ENCODE data around the gene PPFIBP2.

PPFIBP2 gene

DNA sequence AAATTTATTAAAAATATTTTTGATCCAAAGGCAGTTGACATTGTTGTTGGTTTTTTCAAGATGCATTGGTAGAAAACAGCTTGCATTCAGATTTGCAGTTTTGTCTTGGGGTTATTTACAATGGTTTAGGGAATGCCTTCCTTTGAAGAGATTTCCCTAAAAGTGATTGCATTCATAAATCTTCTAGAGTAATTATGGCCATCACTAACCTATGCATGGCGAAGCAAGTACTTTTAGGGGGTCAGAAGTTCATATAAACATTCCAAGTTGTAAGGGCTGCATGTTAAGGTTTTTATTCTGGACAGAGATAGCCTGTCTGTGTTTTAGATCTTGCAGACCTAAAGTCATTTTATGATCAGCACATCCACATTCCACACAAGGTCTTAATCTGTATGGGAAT is 53.5 kb downstream of the PPFIBP2 start:
- Histone ChIP-seq H3K27me3 (ENCODE audit: control insufficient read depth, insufficient read depth, low read length) (no peaks in the 10 kb centered on the region), H3K4me1 (peaks cover 7% of the 10 kb centered on the region), H3K4me3 (ENCODE audit: low read depth, low read length) (no peak overlapping the region), H3K9ac (no peak overlapping the region), H3K36me3 (ENCODE audit: control insufficient read depth, insufficient read depth, low read length) (no peaks in the 10 kb centered on the region), H3K4me2 (ENCODE audit: low read length) (no peak overlapping the region), H3K27ac (no peak overlapping the region), H2AFZ (no peak overlapping the region), H3K9me3 (ENCODE audit: control insufficient read depth, low read length) (no peaks in the 10 kb centered on the region), H3K79me2 (no peaks in the 10 kb centered on the region)
- TF ChIP-seq CTCF (IDR thresholded peaks at IDR 0.05): no peak

DNA sequence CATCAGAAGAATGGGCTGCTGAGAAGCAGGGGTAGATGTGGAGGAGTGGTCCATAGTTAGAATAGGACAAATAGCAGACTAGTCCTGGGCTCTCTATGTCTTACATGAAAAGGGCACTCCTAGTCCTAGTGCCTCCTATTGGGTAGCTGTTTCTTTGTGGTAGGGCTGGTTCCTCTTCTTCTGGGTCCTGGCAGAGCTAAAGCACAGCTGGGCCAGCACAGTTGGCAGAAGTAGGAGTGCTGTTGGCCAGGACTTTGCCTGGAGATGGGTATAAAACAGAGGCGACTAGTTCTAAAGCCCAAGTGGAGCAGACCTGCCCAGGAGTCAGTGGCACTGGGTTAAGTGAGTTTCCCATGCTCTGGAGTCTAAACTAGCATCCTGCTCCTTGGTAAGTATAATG is 55.2 kb downstream of the PPFIBP2 start:
- Histone ChIP-seq H2AFZ (no peak overlapping the region), H3K9ac (no peak overlapping the region), H3K36me3 (ENCODE audit: control insufficient read depth, insufficient read depth, low read length) (no peaks in the 10 kb centered on the region), H3K27me3 (ENCODE audit: control insufficient read depth, insufficient read depth, low read length) (no peaks in the 10 kb centered on the region), H3K79me2 (no peaks in the 10 kb centered on the region), H3K4me3 (ENCODE audit: low read depth, low read length) (no peak overlapping the region), H3K9me3 (ENCODE audit: control insufficient read depth, low read length) (no peaks in the 10 kb centered on the region), H3K4me2 (ENCODE audit: low read length) (no peak overlapping the region), H3K4me1 (peaks cover 22% of the 10 kb centered on the region), H3K27ac (no peak overlapping the region)
- TF ChIP-seq CTCF (IDR thresholded peaks at IDR 0.05): no peak

DNA sequence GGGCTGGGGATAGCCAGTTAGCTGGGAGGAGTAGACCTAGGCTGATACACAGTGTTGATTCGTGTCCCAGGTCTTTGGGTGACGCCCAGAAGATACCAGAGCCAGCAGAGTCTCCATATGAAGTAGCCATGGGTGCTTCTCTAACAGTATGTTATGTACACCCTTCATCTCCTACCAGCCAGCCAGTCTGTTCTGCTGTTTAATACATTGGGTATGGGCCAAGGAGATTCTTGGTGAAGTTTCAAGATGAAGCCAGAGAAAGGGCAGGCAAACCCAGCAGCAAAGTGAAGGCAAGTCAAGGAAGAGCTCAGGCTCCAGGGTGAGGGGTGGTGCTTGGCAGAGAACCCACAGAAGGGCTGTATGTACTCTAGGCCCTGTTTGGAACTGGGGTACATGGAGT is 56.4 kb downstream of the PPFIBP2 start:
- no peaks in the 10 kb centered on the region for H3K9me3 ChIP-seq (ENCODE audit: control insufficient read depth, low read length)
- H3K4me2 ChIP-seq (ENCODE audit: low read length): no peak overlapping the region
- H3K27me3 ChIP-seq (ENCODE audit: control insufficient read depth, insufficient read depth, low read length): no peaks in the 10 kb centered on the region
- H3K4me3 ChIP-seq (ENCODE audit: low read depth, low read length): no peak overlapping the region
- no peaks in the 10 kb centered on the region for H3K36me3 ChIP-seq (ENCODE audit: control insufficient read depth, insufficient read depth, low read length)
- H3K4me1 ChIP-seq: peaks cover 27% of the 10 kb centered on the region
- H3K27ac ChIP-seq: no peak overlapping the region
- H3K9ac ChIP-seq: no peak overlapping the region
- no peak for TF ChIP-seq CTCF (IDR thresholded peaks at IDR 0.05)
- H2AFZ ChIP-seq: no peak overlapping the region
- no peaks in the 10 kb centered on the region for H3K79me2 ChIP-seq

GRCh38 chr11:7570938-7571521 is 57.2 kb downstream of the PPFIBP2 start:
- no peaks in the 10 kb centered on the region for H3K9me3 ChIP-seq (ENCODE audit: control insufficient read depth, low read length)
- H3K4me3 ChIP-seq (ENCODE audit: low read depth, low read length): no peak overlapping the region
- peak overlapping the region; percentile 98 for H3K27ac ChIP-seq
- no peak overlapping the region for H2AFZ ChIP-seq
- no peaks in the 10 kb centered on the region for H3K36me3 ChIP-seq (ENCODE audit: control insufficient read depth, insufficient read depth, low read length)
- no peak overlapping the region for H3K4me2 ChIP-seq (ENCODE audit: low read length)
- H3K9ac ChIP-seq: no peak overlapping the region
- no peak for TF ChIP-seq CTCF (IDR thresholded peaks at IDR 0.05)
- H3K27me3 ChIP-seq (ENCODE audit: control insufficient read depth, insufficient read depth, low read length): no peaks in the 10 kb centered on the region
- peaks cover 32% of the 10 kb centered on the region for H3K4me1 ChIP-seq
- H3K79me2 ChIP-seq: no peaks in the 10 kb centered on the region

- Histone ChIP-seq H3K4me3 (ENCODE audit: low read depth, low read length) (no peak overlapping the region), H3K79me2 (no peaks in the 10 kb centered on the region), H2AFZ (no peak overlapping the region), H3K4me2 (ENCODE audit: low read length) (no peak overlapping the region), H3K4me1 (peaks cover 37% of the 10 kb centered on the region), H3K9ac (no peak overlapping the region), H3K9me3 (ENCODE audit: control insufficient read depth, low read length) (no peaks in the 10 kb centered on the region), H3K27ac (peak overlapping the region; percentile 98), H3K36me3 (ENCODE audit: control insufficient read depth, insufficient read depth, low read length) (no peaks in the 10 kb centered on the region), H3K27me3 (ENCODE audit: control insufficient read depth, insufficient read depth, low read length) (no peaks in the 10 kb centered on the region)
- TF ChIP-seq CTCF (IDR thresholded peaks at IDR 0.05): peak; percentile 85
These were observed 57.8 kb downstream of the PPFIBP2 start for GRCh38 chr11:7571640-7572000.
